Glutamatergic neuron (in vitro differentiated cells): ENCODE results near the gene ANKRD9. TPM values are rescaled to one million over a fixed set of nuclear protein-coding genes. Genes with fewer than 3 reads are reported as not detected.

Experiments
- DNase-seq: peaks from one replicate; pipeline ENCODE4 v3.0.0; 2022
- H3K27ac Mint-ChIP-seq: one replicate; pipeline ENCODE4 v1.8.0; 2020; ENCODE audit warnings: mild to moderate bottlenecking, mixed read lengths, inconsistent platforms; ENCODE audit not compliant: unreplicated experiment
- H3K27me3 Mint-ChIP-seq: one replicate; pipeline ENCODE4 v1.8.0; 2020; ENCODE audit warnings: mild to moderate bottlenecking, moderate library complexity, mixed read lengths, inconsistent platforms; ENCODE audit not compliant: unreplicated experiment
- H3K36me3 Mint-ChIP-seq: one replicate; pipeline ENCODE4 v1.8.0; 2020; ENCODE audit warnings: mild to moderate bottlenecking, mixed read lengths, inconsistent platforms; ENCODE audit not compliant: unreplicated experiment
- H3K4me1 Mint-ChIP-seq: one replicate; pipeline ENCODE4 v1.8.0; 2020; ENCODE audit warnings: mild to moderate bottlenecking, low read depth, mixed read lengths, inconsistent platforms; ENCODE audit not compliant: unreplicated experiment
- H3K4me3 Mint-ChIP-seq: one replicate; pipeline ENCODE4 v1.8.0; 2020; ENCODE audit warnings: mild to moderate bottlenecking, mixed read lengths, inconsistent platforms; ENCODE audit not compliant: unreplicated experiment
- H3K9me3 Mint-ChIP-seq: one replicate; pipeline ENCODE4 v1.8.0; 2020; ENCODE audit warnings: mild to moderate bottlenecking, moderate library complexity, mixed read lengths, inconsistent platforms; ENCODE audit not compliant: unreplicated experiment
- total RNA-seq: library from RNA; stranded (reverse); fragmentation: NEBNext Ultra II Directional; extraction: Animal tissue kit (Norgen Biotek cat#: 25700); gene quantifications from one replicate; pipeline ENCODE4 v1.2.1, GENCODE V29; 2021; ENCODE audit not compliant: unreplicated experiment
- TF ChIP-seq, protein P1 (sequence below): fragments of 200-600 bp; sonication (generic); IDR thresholded peaks from one replicate; pipeline ENCODE4 v1.5.0; 2021; ENCODE audit not compliant: partially characterized antibody, unreplicated experiment

Gene ANKRD9
- total RNA-seq, 1 donor from 2014 or later, result 3.5 TPM

DNA sequence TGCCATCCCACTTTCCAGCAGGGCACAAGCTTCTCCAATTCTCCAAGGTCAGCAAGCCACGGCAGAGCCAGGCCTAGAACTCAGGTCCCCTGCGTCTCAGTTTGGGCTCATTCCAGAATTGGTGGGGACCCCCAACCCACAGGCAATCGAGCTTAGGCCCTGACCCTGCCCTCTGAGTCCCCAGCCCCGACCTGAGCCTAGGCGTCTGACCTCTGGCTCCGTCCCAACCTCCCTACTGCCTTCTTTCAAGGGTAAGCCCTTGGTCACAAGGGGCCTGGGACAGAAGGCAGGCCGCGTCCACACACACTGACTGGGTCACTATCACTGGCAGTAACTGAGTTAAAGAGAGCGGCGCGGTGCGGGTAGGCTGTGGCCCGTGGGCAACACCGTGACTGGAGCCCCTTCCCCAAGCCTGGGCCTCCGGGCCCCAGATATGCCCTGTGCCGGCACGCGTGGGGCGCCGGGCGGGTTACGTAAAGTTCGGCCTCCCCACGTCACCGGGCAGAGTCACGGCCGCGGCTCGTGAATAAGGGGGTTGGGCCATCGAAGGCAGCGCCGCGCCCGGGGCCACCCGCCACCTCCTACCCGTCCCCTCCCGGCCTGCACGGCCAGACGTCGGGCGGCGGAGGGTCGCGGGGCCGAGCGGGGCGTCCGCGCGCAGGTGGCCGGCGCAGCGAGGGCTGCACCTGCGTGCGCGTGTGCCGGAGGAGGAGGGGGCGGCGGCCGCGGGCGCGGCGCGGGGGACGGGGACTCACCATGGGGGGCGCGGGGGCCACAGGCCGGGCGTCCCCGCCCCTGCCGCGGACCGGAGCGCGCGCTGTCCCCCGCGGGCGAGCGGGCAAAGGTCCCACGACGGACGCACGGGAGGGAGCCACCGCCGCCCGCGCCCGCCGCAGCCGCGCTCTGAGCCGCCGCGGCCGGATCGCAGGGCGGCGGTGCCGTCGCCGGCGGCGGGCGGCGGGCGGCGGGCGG, 516 bp downstream of the ANKRD9 start:
- DNase-seq, result no peak
- H3K4me3 Mint-ChIP-seq, result peak overlapping the region; percentile 74
- no peaks in the 10 kb centered on the region for H3K36me3 Mint-ChIP-seq
- TF ChIP-seq, protein P1, sequence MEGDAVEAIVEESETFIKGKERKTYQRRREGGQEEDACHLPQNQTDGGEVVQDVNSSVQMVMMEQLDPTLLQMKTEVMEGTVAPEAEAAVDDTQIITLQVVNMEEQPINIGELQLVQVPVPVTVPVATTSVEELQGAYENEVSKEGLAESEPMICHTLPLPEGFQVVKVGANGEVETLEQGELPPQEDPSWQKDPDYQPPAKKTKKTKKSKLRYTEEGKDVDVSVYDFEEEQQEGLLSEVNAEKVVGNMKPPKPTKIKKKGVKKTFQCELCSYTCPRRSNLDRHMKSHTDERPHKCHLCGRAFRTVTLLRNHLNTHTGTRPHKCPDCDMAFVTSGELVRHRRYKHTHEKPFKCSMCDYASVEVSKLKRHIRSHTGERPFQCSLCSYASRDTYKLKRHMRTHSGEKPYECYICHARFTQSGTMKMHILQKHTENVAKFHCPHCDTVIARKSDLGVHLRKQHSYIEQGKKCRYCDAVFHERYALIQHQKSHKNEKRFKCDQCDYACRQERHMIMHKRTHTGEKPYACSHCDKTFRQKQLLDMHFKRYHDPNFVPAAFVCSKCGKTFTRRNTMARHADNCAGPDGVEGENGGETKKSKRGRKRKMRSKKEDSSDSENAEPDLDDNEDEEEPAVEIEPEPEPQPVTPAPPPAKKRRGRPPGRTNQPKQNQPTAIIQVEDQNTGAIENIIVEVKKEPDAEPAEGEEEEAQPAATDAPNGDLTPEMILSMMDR, result no peak
- H3K9me3 Mint-ChIP-seq, result peaks cover 4% of the 10 kb centered on the region
- H3K27ac Mint-ChIP-seq, result no peak overlapping the region
- peaks cover 10% of the 10 kb centered on the region for H3K27me3 Mint-ChIP-seq
- peaks cover 9% of the 10 kb centered on the region for H3K4me1 Mint-ChIP-seq

DNA sequence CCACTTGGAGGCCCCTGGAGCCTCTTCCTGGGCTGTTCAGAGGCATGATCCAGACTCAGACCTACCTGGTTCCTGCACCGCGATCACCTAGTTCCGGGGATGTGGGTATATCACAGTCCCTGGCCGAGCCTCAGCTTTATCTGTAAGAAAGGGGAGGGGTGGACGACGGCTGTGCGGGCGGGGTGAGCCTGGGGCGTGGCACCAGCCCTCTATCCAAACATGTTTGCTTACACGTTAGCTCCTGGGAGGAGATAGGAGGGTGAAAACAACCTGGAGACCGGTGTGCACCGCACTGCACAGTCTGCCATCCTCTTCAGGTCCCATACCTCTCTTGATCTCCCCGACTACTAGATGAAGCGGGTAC, 1.2 kb downstream of the ANKRD9 start:
- DNase-seq, result no peak
- Mint-ChIP-seq H3K9me3 (peaks cover 2% of the 10 kb centered on the region), H3K27me3 (peaks cover 10% of the 10 kb centered on the region), H3K4me1 (peaks cover 3% of the 10 kb centered on the region), H3K27ac (no peak overlapping the region), H3K4me3 (no peak overlapping the region), H3K36me3 (no peaks in the 10 kb centered on the region)
- TF ChIP-seq, protein P1, result no peak

DNA sequence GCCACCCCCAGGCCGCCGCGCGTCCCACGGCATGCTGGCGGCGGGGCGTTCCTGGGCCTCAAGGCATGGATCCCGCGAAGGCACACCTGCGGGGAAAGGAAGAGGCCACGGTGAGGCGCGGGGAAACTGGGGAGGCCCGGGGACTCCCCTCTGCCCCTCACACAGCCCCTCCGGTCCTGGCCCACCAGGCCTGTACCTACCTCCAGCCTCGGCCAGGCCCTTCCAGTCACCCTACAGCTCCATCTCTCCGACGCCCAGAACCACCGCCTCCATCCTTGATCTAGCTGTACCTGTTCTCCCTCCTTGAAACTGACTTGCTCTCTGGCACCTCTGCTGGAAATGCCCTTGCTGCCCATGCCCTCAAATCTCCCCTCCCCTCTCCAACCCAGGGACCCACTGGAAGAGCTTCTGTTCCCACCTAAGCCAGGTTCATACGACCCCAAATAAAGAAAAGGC, 1.7 kb downstream of the ANKRD9 start:
- Mint-ChIP-seq H3K27ac (peak overlapping the region; percentile 62), H3K9me3 (peaks cover 2% of the 10 kb centered on the region), H3K27me3 (peaks cover 10% of the 10 kb centered on the region), H3K4me3 (peak overlapping the region; percentile 73), H3K4me1 (peaks cover 3% of the 10 kb centered on the region), H3K36me3 (no peaks in the 10 kb centered on the region)
- no peak for DNase-seq
- TF ChIP-seq, protein P1, result no peak

DNA sequence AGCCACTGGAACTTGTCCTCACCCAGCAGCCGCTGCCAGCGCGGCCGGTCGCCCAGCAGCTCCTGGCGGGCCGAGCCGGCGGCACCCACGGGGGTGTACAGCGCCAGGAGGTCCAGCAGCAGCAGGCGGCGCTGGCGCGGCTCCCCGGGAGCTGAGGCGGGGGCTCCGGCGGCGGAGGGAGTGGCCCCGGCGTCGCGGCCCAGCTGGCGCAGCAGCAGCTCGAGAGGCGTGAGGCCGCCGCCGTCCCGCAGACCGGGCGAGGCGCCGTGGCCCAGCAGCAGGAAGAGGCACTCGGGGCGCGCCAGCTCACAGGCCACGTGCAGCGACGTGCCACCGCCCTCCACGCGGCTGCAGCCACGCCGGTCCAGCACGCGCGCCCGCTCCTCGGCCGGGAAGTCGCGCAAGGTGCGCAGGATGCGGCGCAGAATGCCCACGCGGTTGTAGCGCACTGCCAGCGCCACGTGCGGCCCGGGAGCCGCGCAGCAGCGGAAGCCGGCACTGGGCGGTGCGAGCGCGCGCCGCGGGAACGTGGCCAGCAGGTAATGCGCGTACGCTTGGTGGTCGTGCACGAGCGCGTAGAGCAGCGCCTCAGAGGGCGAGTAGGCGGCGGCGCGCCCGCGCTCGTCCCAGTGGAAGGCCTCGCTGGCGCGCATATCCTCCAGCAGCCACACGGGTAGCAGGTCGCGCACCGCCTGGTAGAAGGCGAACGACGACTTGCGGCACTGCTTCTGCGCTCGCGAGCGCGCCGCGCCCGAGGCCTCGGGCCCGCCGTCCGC, 2.3 kb downstream of the ANKRD9 start:
- no peak for DNase-seq
- Mint-ChIP-seq H3K4me3 (no peak overlapping the region), H3K9me3 (peaks cover 2% of the 10 kb centered on the region)

More for the DNA sequence above, 2.3 kb downstream of the ANKRD9 start:
- TF ChIP-seq, protein P1, result no peak
- Mint-ChIP-seq H3K4me1 (peaks cover 3% of the 10 kb centered on the region), H3K27me3 (peaks cover 10% of the 10 kb centered on the region), H3K36me3 (no peaks in the 10 kb centered on the region), H3K27ac (no peak overlapping the region)
